Neutrophil (primary cell): Measurements from ENCODE around the gene LNX1.

Experiments
- H3K27ac ChIP-seq: fragments of 200-600 bp; sonication (generic); 2 replicates; pipeline ENCODE4 v1.5.1; 2016; ENCODE audit warnings: mild to moderate bottlenecking, moderate library complexity
- H3K27me3 ChIP-seq: fragments of 200-600 bp; sonication (generic); 2 replicates; pipeline ENCODE4 v1.6.0; 2016; ENCODE audit warnings: mild to moderate bottlenecking
- H3K36me3 ChIP-seq: fragments of 200-600 bp; sonication (generic); 2 replicates; pipeline ENCODE4 v1.5.1; 2017
- H3K4me1 ChIP-seq, 2 experiments: fragments of 200-600 bp in 1 of 2; sonication (generic) in 1 of 2; 1 replicate in 1 of 2; 2 replicates in 1 of 2; pipeline versions ENCODE4 v1.5.1 to v1.6.1; 2013 to 2016; ENCODE audit warnings: low read depth in 1 of 2, low read length in 1 of 2, mild to moderate bottlenecking in 1 of 2, moderate library complexity in 1 of 2; ENCODE audit not compliant: control insufficient read depth in 1 of 2, insufficient read depth in 1 of 2
- H3K4me3 ChIP-seq, 2 experiments: fragments of 200-600 bp in 1 of 2; sonication (generic) in 1 of 2; 1 replicate in 1 of 2; 2 replicates in 1 of 2; pipeline ENCODE4 v1.5.1; 2013 to 2016; ENCODE audit warnings: low read depth in 1 of 2, low read length in 1 of 2, mild to moderate bottlenecking in 1 of 2, moderate library complexity in 1 of 2
- H3K9me3 ChIP-seq: fragments of 200-600 bp; sonication (generic); 2 replicates; pipeline ENCODE4 v1.5.1; 2016
- CTCF ChIP-seq: fragments of 200-600 bp; sonication (generic); IDR thresholded peaks from 2 replicates; pipeline ENCODE4 v1.5.1; 2016; ENCODE audit warnings: antibody characterized with exemption

LNX1 gene

GRCh38 chr4:53432528-53433424, 158.5 kb downstream of the LNX1 start:
- H3K36me3 ChIP-seq, result peaks cover 60% of the 10 kb centered on the region
- no peaks in the 10 kb centered on the region for H3K4me1 ChIP-seq
- no peak overlapping the region for H3K27ac ChIP-seq
- H3K27me3 ChIP-seq, result no peaks in the 10 kb centered on the region
- H3K9me3 ChIP-seq, result no peaks in the 10 kb centered on the region
- no peak overlapping the region for H3K4me3 ChIP-seq
- TF ChIP-seq CTCF, result no peak

- H3K27ac ChIP-seq, result no peak overlapping the region
- H3K27me3 ChIP-seq, result no peaks in the 10 kb centered on the region
- H3K9me3 ChIP-seq, result no peaks in the 10 kb centered on the region
- H3K36me3 ChIP-seq, result peaks cover 57% of the 10 kb centered on the region
- TF ChIP-seq CTCF, result no peak
- H3K4me3 ChIP-seq, result no peak overlapping the region
- no peaks in the 10 kb centered on the region for H3K4me1 ChIP-seq
These were observed 160.2 kb downstream of the LNX1 start for GRCh38 chr4:53431052-53431451.

- H3K9me3 ChIP-seq, result no peaks in the 10 kb centered on the region
- H3K4me1 ChIP-seq, result no peaks in the 10 kb centered on the region
- no peaks in the 10 kb centered on the region for H3K27me3 ChIP-seq
- peaks cover 48% of the 10 kb centered on the region for H3K36me3 ChIP-seq
- no peak for TF ChIP-seq CTCF
- no peak overlapping the region for H3K27ac ChIP-seq
- no peak overlapping the region for H3K4me3 ChIP-seq
These were observed 163.9 kb downstream of the LNX1 start for GRCh38 chr4:53427366-53427765.

- H3K4me3 ChIP-seq, result no peak overlapping the region
- no peaks in the 10 kb centered on the region for H3K9me3 ChIP-seq
- TF ChIP-seq CTCF, result no peak
- no peaks in the 10 kb centered on the region for H3K4me1 ChIP-seq
- H3K36me3 ChIP-seq, result peaks cover 31% of the 10 kb centered on the region
- H3K27ac ChIP-seq, result no peak overlapping the region
- no peaks in the 10 kb centered on the region for H3K27me3 ChIP-seq
These were observed 167.0 kb downstream of the LNX1 start for GRCh38 chr4:53424280-53424679.

- H3K27me3 ChIP-seq, result no peaks in the 10 kb centered on the region
- no peaks in the 10 kb centered on the region for H3K9me3 ChIP-seq
- no peak for TF ChIP-seq CTCF
- no peak overlapping the region for H3K27ac ChIP-seq
- peaks cover 15% of the 10 kb centered on the region for H3K36me3 ChIP-seq
- no peak overlapping the region for H3K4me3 ChIP-seq
- H3K4me1 ChIP-seq, result no peaks in the 10 kb centered on the region
These were observed 168.9 kb downstream of the LNX1 start for GRCh38 chr4:53422367-53422766.
